Coronary artery (tissue), 2 donors: ENCODE data around the gene MRPS14.

Source experiments
- DNase-seq: peaks from one replicate; pipeline ENCODE4 v3.0.0-alpha.2; 2017; ENCODE audit warnings: low spot score
- H3K27ac ChIP-seq, 2 donors: fragments of 200-600 bp; sonication (generic); one replicate each; pipeline ENCODE4 v1.5.1; 2016 to 2019
- H3K4me3 ChIP-seq: fragments of 200-600 bp; sonication (generic); 2 replicates; pipeline ENCODE4 v1.5.1; 2016; ENCODE audit warnings: mild to moderate bottlenecking, moderate library complexity
- TF ChIP-seq, protein P1 (sequence below): fragments of 200-600 bp; sonication (generic); IDR thresholded peaks from one replicate; pipeline ENCODE4 v1.5.1; 2019; ENCODE audit warnings: antibody characterized with exemption

Gene MRPS14

DNA sequence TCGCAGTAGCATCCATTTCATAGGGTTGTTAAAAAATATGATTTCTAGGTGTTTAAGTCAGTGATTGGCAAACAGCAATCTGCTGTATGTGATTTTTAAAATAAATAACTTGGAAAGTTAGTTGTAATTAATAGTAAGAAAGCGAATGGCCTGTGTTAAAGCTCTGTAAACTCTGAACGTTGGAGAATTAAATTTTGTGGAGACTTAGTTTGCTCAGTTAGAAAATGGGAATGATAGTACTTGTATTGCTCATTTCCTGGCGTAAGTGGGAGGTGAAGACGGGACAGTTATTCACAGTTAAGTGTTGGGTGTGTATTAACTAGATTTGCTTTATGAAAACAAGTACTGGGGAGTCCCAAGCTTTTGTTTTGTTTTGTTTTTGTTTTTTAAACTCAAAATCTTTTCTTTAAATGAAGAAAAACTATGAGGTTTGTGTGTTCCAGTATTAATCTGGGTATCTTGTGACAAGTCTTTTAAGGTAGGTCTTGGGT lies 22.5 kb downstream of the MRPS14 start:
- DNase-seq: no peak
- TF ChIP-seq, protein P1, sequence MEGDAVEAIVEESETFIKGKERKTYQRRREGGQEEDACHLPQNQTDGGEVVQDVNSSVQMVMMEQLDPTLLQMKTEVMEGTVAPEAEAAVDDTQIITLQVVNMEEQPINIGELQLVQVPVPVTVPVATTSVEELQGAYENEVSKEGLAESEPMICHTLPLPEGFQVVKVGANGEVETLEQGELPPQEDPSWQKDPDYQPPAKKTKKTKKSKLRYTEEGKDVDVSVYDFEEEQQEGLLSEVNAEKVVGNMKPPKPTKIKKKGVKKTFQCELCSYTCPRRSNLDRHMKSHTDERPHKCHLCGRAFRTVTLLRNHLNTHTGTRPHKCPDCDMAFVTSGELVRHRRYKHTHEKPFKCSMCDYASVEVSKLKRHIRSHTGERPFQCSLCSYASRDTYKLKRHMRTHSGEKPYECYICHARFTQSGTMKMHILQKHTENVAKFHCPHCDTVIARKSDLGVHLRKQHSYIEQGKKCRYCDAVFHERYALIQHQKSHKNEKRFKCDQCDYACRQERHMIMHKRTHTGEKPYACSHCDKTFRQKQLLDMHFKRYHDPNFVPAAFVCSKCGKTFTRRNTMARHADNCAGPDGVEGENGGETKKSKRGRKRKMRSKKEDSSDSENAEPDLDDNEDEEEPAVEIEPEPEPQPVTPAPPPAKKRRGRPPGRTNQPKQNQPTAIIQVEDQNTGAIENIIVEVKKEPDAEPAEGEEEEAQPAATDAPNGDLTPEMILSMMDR: no peak
- H3K27ac ChIP-seq: peak overlapping the region; percentile 95 to 97

DNA sequence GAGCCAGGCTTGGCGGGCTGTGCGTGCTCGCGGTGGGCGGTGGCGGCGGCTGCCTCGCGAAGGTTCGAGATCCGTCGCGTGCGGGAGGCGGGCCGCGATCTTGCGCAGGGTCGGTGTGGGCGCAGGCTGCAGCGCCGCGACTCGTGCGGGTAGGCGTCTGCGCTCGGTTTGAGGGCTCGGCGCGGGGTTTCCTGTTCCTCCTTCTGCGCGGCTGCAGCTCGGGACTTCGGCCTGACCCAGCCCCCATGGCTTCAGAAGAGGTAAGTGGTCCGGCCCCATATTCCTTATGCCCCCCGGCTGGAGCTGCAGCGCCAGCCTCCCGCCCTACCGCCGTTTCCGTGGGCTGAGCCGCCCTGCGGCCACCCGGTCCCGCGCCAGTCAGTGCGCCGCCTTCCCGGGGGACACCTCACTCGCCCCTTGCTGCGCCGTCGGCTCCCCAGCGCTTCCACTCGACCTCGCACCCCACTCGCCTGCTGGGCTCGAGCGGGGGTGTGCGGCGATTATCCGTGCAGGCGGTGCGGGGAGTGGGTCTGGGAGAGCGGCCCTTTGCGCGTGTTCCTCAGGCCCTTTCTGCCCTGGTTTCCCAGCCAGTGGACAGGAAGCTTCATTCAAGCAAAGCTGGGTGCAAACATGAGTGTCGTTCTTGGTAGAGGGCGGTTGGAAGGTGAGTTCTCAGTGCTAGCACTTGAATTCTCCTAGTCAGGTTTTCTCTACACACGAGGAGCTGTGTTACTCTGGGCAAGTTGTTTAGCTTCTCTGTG lies 23.1 kb downstream of the MRPS14 start, which contains the start of gene CACYBP:
TSS of gene CACYBP (plus strand) at position 12 of the 761 bp plus-strand sequence. CDS start at position 246, 234 bp downstream.
- DNase-seq: peak; percentile 86
- TF ChIP-seq, protein P1: no peak
- Histone ChIP-seq H3K27ac (peak within 1 kb of the TSS; percentile 95 to 97), H3K4me3 (peak within 1 kb of the TSS; percentile 80)

More for the DNA sequence above, 22.5 kb downstream of the MRPS14 start:
- H3K4me3 ChIP-seq: peak overlapping the region; percentile 80

DNA sequence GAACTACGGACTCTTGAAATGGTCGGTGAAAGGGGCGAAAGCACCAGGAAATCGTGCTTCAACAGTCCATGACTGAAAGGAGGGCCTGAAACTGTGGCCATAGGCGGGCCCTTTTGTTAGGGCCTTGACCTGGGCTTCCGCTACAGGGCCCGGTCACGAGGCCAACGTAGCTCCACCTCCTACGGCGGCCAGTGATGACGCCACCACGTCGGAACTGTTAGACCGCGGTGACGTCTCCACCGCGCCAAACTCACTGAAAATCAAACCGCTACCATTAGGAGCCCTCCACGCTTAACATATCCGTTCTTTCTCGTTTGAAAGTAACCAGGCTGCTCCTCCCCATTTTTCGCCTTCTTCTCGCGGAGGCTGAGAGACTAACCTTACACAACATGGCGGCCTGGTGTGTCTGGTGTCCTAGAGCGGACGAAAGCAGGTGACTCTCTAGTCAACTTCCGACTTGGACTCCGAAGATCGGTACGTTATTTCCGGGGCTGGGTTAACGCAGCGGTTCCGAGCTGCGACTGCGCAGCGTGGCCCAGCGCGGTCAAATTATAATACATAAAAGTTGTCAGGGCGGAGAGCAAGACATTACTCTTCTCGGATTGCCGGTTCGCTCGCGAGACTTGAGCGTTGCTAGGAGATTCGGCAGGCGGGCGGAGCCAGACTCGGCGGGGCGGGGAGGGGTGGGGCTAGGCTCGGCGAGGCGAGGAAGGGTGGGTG lies 23.8 kb downstream of the MRPS14 start:
- TF ChIP-seq, protein P1: no peak

DNA sequence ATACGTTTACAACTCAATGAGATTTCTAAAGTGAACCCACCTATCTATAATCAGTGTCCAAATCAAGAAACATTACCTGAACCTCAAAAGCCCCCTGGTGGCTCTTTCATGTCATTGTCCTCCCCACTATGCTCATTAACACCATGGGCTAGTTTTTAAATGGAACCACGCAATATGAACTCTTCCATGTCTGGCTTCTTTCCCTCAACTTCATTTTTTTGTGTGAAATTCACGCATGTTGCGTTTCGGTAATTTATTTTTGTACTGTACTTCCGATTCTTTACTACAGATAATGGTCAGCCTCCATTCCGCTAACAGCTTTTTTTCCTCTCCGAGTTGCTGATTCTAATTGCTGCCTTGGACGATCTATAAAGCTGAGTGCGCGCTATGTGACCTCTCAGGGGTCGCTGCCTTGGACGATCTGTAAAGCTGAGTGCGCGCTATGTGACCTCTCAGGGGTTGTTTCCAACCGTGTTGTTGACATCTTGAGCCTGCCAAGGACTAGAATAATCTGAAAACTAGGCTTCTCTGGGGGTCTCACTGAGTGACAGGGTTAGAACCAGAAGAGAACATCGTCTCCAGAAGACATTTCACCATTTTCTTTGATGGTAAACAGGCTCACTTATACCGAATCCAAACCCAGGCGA lies 24.5 kb downstream of the MRPS14 start:
- TF ChIP-seq, protein P1: no peak
- H3K27ac ChIP-seq: peak overlapping the region; percentile 95 to 97

More for the DNA sequence above, 23.8 kb downstream of the MRPS14 start:
- peak overlapping the region; percentile 80 for H3K4me3 ChIP-seq
- H3K27ac ChIP-seq: peak overlapping the region; percentile 95 to 97
- peak; percentile 98 for DNase-seq

DNA sequence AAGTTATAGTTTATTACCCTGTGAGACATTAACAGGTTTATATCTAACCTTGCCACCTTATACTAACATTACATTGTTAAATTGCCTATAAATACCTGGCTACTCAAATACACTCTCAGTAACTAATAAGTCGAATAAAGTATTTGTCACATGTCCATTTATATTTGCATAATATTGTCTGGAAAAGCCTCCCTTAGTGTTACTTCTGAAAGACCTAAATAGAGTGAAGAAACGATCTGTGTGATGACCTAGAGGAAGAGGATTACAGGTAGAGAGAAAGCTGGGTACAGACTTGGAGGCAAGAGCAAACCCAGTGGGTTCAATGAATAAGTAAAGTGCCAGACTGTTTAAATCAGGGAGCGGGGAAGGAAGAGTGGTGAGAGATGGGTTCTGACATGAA lies 26.2 kb downstream of the MRPS14 start:
- no peak for DNase-seq
- Histone ChIP-seq H3K27ac (no peak overlapping the region), H3K4me3 (no peak overlapping the region)
- TF ChIP-seq, protein P1: no peak

More for the DNA sequence above, 24.5 kb downstream of the MRPS14 start:
- H3K4me3 ChIP-seq: peak overlapping the region; percentile 80
- no peak for DNase-seq

DNA sequence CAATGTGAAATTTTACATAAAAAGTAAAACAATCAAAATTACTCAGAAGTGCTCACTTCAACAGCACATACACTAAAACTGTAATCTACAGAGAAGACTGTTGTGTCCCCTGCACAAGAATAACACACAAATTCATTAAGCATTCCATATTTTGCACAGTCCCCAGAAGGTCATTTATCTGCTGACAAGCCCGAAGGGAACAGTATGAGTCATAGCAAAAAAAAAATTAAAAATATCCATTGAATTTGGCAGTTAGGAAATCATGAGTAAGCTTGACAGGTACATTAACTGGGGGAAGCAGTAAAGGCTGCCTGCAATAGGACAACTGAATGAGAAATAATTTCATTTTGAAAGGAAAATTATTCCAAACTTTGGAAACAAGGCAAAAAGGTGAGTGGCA lies 26.7 kb downstream of the MRPS14 start:
- H3K4me3 ChIP-seq: no peak overlapping the region
- no peak for DNase-seq
- no peak overlapping the region for H3K27ac ChIP-seq
- TF ChIP-seq, protein P1: no peak
